ENCODE measurements around the gene NTSR1. TPM values are rescaled to one million over a fixed set of nuclear protein-coding genes. Genes with fewer than 3 reads are reported as not detected.

Gene NTSR1
- total and polyA plus RNA-seq, 2 of the 8 experiments (the other 6 are each of a cell fraction or from before 2014, with no cell fraction given): 0.53 to 0.89 TPM

DNA sequence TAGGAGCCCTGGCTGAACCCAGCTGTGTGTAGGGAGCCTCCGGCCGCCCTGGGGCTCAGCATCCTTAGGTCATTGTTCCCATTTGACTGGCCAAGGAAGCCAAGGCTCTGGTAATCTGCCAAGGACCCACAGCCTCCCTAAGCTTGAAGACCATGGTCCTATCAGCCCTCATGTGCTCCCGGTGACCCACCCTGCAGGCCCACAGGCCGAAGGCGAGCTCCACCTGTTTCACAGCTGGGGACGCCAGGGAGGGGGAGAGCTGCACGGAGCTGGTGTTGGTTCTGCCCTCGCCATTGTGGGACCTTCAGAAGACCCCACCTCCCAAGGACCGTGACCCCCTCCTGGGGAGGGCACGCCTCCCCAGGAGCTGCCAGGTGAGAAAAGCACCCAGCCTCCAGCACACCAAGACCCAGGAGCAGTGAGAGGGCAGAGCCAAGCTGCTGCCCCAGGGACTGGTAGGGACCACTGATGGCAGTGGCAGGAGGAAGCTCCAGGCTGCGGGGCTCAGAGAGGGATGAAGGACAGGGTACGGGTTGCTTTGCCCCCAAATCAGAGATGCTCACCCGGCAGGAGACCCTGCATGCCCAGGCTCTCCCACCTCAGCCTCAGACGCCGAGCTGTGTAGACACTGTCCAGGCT, 56.9 kb downstream of the NTSR1 start (continued):
- TF ChIP-seq, protein P1, sequence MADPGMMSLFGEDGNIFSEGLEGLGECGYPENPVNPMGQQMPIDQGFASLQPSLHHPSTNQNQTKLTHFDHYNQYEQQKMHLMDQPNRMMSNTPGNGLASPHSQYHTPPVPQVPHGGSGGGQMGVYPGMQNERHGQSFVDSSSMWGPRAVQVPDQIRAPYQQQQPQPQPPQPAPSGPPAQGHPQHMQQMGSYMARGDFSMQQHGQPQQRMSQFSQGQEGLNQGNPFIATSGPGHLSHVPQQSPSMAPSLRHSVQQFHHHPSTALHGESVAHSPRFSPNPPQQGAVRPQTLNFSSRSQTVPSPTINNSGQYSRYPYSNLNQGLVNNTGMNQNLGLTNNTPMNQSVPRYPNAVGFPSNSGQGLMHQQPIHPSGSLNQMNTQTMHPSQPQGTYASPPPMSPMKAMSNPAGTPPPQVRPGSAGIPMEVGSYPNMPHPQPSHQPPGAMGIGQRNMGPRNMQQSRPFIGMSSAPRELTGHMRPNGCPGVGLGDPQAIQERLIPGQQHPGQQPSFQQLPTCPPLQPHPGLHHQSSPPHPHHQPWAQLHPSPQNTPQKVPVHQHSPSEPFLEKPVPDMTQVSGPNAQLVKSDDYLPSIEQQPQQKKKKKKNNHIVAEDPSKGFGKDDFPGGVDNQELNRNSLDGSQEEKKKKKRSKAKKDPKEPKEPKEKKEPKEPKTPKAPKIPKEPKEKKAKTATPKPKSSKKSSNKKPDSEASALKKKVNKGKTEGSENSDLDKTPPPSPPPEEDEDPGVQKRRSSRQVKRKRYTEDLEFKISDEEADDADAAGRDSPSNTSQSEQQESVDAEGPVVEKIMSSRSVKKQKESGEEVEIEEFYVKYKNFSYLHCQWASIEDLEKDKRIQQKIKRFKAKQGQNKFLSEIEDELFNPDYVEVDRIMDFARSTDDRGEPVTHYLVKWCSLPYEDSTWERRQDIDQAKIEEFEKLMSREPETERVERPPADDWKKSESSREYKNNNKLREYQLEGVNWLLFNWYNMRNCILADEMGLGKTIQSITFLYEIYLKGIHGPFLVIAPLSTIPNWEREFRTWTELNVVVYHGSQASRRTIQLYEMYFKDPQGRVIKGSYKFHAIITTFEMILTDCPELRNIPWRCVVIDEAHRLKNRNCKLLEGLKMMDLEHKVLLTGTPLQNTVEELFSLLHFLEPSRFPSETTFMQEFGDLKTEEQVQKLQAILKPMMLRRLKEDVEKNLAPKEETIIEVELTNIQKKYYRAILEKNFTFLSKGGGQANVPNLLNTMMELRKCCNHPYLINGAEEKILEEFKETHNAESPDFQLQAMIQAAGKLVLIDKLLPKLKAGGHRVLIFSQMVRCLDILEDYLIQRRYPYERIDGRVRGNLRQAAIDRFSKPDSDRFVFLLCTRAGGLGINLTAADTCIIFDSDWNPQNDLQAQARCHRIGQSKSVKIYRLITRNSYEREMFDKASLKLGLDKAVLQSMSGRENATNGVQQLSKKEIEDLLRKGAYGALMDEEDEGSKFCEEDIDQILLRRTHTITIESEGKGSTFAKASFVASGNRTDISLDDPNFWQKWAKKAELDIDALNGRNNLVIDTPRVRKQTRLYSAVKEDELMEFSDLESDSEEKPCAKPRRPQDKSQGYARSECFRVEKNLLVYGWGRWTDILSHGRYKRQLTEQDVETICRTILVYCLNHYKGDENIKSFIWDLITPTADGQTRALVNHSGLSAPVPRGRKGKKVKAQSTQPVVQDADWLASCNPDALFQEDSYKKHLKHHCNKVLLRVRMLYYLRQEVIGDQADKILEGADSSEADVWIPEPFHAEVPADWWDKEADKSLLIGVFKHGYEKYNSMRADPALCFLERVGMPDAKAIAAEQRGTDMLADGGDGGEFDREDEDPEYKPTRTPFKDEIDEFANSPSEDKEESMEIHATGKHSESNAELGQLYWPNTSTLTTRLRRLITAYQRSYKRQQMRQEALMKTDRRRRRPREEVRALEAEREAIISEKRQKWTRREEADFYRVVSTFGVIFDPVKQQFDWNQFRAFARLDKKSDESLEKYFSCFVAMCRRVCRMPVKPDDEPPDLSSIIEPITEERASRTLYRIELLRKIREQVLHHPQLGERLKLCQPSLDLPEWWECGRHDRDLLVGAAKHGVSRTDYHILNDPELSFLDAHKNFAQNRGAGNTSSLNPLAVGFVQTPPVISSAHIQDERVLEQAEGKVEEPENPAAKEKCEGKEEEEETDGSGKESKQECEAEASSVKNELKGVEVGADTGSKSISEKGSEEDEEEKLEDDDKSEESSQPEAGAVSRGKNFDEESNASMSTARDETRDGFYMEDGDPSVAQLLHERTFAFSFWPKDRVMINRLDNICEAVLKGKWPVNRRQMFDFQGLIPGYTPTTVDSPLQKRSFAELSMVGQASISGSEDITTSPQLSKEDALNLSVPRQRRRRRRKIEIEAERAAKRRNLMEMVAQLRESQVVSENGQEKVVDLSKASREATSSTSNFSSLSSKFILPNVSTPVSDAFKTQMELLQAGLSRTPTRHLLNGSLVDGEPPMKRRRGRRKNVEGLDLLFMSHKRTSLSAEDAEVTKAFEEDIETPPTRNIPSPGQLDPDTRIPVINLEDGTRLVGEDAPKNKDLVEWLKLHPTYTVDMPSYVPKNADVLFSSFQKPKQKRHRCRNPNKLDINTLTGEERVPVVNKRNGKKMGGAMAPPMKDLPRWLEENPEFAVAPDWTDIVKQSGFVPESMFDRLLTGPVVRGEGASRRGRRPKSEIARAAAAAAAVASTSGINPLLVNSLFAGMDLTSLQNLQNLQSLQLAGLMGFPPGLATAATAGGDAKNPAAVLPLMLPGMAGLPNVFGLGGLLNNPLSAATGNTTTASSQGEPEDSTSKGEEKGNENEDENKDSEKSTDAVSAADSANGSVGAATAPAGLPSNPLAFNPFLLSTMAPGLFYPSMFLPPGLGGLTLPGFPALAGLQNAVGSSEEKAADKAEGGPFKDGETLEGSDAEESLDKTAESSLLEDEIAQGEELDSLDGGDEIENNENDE (IDR thresholded peaks at IDR 0.05; ENCODE audit: insufficient replicate concordance, low read length): no peak
- TF ChIP-seq TEAD4 (IDR thresholded peaks at IDR 0.05; ENCODE audit: low read depth, low read length) (no peak), RFX5 (IDR thresholded peaks at IDR 0.05; ENCODE audit: borderline replicate concordance, low read depth, low read length) (no peak), EP300 (IDR thresholded peaks at IDR 0.05; ENCODE audit: borderline replicate concordance in 1 of 2, low read depth in 2 of 2, low read length in 2 of 2) (no peak), RAD21 (IDR thresholded peaks at IDR 0.05 in 1 of 2, conservative IDR thresholded peaks at IDR 0.05 in 1 of 2; ENCODE audit: low read depth in 2 of 2, low read length in 2 of 2) (no peak), YY1 (IDR thresholded peaks at IDR 0.05; ENCODE audit: low read depth, low read length) (no peak), GTF2F1 (IDR thresholded peaks at IDR 0.05; ENCODE audit: borderline replicate concordance, low read depth, low read length) (no peak), MAFK (IDR thresholded peaks at IDR 0.05; ENCODE audit: low read depth, low read length) (no peak), CTBP2 (IDR thresholded peaks at IDR 0.05; ENCODE audit: borderline replicate concordance, insufficient read depth, insufficient read length, low read length) (no peak), POLR2A (IDR thresholded peaks at IDR 0.05; ENCODE audit: control extremely low read depth in 1 of 2, low read depth in 2 of 2, low read length in 2 of 2) (no peak)
